ENCODE results near the gene ITIH5.

Gene ITIH5

DNA sequence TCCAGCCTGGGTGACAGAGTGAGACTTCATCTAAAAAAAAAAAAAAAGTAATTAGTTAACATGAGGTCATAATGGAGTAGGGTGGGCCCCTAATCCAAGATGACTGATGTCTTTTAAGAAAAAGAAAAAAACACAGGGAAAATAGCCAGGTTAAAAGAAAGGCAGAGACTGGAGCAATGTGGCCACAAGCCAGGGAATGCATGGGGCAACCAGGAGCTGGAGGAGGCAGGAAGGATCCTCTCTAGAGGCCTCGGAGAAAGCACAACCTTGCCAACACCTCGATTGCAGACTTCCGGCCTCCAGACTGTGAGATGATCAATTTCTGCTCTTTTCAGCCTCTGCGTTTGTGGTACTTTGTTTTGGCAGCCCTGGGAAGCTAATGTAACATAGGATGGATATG, 121.5 kb downstream of the ITIH5 start:
- Histone ChIP-seq H3K4me3 (ENCODE audit: low read depth in 1 of 2, low read length in 2 of 2) (no peak overlapping the region), H3K4me1 (ENCODE audit: control insufficient read depth in 1 of 2, insufficient read depth in 2 of 2, low read length in 2 of 2) (peaks cover 0 to 10% of the 10 kb centered on the region in 2 donors), H3K9ac (ENCODE audit: low read depth in 1 of 2, low read length in 2 of 2) (no peak overlapping the region), H3K27me3 (ENCODE audit: control insufficient read depth in 1 of 2, insufficient read depth in 2 of 2, low read length in 2 of 2) (no peaks in the 10 kb centered on the region), H3K36me3 (ENCODE audit: control insufficient read depth in 1 of 2, insufficient read depth in 2 of 2, low read length in 2 of 2) (no peaks in the 10 kb centered on the region), H3K27ac (ENCODE audit: low read depth, low read length) (no peak overlapping the region), H3K9me3 (ENCODE audit: control insufficient read depth in 1 of 2, low read length in 2 of 2) (no peaks in the 10 kb centered on the region)

DNA sequence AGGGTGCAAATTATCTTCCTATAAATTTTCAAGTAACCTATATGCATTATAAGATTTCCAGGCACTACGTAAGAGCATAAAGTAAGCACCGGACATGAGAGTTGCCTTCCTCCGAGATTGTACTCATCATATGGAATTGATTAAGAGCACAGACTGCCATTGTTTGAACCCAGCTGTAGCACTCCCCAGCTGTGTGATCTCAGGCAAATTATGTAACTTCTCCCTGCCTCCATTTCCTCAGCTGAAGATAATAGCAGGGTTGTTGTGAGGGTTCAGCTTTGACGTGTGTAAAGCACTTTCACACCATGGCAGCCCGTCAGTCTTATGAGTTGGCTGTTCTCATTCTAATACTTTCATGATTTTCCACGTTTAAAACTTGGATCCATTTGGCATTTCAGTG, 122.6 kb downstream of the ITIH5 start:
- Histone ChIP-seq H3K9me3 (ENCODE audit: control insufficient read depth in 1 of 2, low read length in 2 of 2) (no peaks in the 10 kb centered on the region), H3K9ac (ENCODE audit: low read depth in 1 of 2, low read length in 2 of 2) (no peak overlapping the region), H3K27ac (ENCODE audit: low read depth, low read length) (no peak overlapping the region), H3K4me3 (ENCODE audit: low read depth in 1 of 2, low read length in 2 of 2) (no peak overlapping the region), H3K27me3 (ENCODE audit: control insufficient read depth in 1 of 2, insufficient read depth in 2 of 2, low read length in 2 of 2) (no peaks in the 10 kb centered on the region), H3K36me3 (ENCODE audit: control insufficient read depth in 1 of 2, insufficient read depth in 2 of 2, low read length in 2 of 2) (no peaks in the 10 kb centered on the region), H3K4me1 (ENCODE audit: control insufficient read depth in 1 of 2, insufficient read depth in 2 of 2, low read length in 2 of 2) (peaks cover 0 to 10% of the 10 kb centered on the region in 2 donors)

DNA sequence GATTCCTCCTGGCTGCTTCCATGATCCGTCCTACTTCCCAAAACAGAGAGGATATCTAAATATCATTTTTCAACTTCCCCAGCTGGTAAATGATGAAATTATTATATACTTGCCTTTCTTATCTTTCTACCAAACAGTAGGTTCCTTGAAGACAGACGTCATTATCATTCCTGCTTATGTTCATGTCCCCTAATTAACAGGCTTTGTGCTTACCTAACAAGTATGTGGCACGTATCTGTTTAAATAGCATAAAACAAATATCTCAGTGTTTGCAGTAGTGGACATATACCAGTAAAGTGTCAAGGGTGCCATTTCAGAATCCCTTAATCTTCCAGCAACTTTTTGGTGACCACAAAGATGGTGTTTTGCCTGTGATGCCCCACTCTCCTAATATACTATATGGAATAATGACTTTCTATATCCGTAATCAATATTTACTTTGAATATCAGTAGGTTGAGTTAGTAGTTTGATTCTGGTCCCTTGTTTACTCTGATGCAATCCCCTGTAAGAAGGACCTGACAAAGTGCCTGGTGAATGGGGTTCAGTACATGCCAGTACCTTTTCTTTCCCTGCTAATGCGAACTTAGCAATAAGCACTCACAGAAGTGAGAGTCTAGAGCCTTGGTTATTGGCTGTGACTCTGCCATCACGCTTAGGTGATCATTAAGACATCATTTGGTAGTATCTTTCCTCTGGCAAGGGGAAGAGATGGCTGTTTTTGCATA, 124.4 kb downstream of the ITIH5 start:
- Histone ChIP-seq H3K9ac (ENCODE audit: low read depth in 1 of 2, low read length in 2 of 2) (no peak overlapping the region), H3K27me3 (ENCODE audit: control insufficient read depth in 1 of 2, insufficient read depth in 2 of 2, low read length in 2 of 2) (no peaks in the 10 kb centered on the region), H3K27ac (ENCODE audit: low read depth, low read length) (no peak overlapping the region), H3K9me3 (ENCODE audit: control insufficient read depth in 1 of 2, low read length in 2 of 2) (peaks cover 0 to 2% of the 10 kb centered on the region in 2 donors), H3K4me1 (ENCODE audit: control insufficient read depth in 1 of 2, insufficient read depth in 2 of 2, low read length in 2 of 2) (peaks cover 0 to 10% of the 10 kb centered on the region in 2 donors), H3K4me3 (ENCODE audit: low read depth in 1 of 2, low read length in 2 of 2) (no peak overlapping the region), H3K36me3 (ENCODE audit: control insufficient read depth in 1 of 2, insufficient read depth in 2 of 2, low read length in 2 of 2) (no peaks in the 10 kb centered on the region)

DNA sequence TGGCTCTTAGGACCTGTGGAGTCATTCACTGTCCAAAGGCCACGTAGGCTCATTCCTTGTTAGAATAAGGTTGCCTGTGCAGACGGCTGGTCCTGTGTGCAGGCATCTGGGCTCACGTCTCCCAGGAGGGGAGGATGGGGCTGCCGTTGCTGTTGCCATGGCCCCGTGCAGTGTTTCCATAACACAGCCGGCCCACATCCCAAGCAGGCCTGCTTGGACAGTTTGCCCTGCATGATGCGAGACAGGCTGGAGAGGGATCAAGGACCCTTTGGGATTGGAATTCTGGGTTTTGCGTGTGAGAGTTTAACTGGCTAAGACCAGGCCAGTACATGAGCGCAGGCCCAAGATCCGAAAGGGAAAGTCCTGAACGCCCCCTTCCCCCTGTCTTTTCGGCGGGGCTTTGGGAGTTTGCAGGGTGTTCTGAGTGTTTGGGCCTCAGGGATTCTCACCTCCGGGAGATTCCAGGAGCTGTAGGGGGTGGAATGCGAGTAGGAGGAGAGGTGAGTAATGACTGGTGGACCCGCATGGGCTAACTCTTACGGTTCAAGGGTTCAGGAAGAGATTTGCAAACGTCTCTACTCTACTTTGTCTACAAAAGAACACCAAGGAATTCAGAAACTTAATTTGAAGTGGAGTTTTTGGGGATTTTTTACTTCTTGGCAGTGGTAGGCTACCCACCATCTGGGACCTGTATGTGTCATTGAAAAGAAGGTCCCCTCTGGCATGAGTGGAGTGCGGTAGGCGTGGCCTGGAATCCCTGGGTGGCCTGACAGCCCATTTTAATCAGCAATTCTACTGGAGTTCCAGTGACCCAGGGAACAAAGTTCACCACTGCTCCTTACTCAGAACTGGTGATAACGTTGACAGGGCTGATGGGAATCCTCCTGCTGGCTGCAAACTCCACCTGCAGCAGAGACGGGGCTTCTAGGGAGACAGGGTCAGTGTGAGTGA, 125.4 kb downstream of the ITIH5 start:
- H3K4me3 ChIP-seq (ENCODE audit: low read depth in 1 of 2, low read length in 2 of 2) = no peak overlapping the region
- peaks cover 0 to 10% of the 10 kb centered on the region in 2 donors for H3K4me1 ChIP-seq (ENCODE audit: control insufficient read depth in 1 of 2, insufficient read depth in 2 of 2, low read length in 2 of 2)
- H3K27me3 ChIP-seq (ENCODE audit: control insufficient read depth in 1 of 2, insufficient read depth in 2 of 2, low read length in 2 of 2) = no peaks in the 10 kb centered on the region
- H3K36me3 ChIP-seq (ENCODE audit: control insufficient read depth in 1 of 2, insufficient read depth in 2 of 2, low read length in 2 of 2) = no peaks in the 10 kb centered on the region
- peak overlapping the region; percentile 40 for H3K27ac ChIP-seq (ENCODE audit: low read depth, low read length)
- H3K9ac ChIP-seq (ENCODE audit: low read depth in 1 of 2, low read length in 2 of 2) = no peak overlapping the region
- H3K9me3 ChIP-seq (ENCODE audit: control insufficient read depth in 1 of 2, low read length in 2 of 2) = peaks cover 0 to 2% of the 10 kb centered on the region in 2 donors

DNA sequence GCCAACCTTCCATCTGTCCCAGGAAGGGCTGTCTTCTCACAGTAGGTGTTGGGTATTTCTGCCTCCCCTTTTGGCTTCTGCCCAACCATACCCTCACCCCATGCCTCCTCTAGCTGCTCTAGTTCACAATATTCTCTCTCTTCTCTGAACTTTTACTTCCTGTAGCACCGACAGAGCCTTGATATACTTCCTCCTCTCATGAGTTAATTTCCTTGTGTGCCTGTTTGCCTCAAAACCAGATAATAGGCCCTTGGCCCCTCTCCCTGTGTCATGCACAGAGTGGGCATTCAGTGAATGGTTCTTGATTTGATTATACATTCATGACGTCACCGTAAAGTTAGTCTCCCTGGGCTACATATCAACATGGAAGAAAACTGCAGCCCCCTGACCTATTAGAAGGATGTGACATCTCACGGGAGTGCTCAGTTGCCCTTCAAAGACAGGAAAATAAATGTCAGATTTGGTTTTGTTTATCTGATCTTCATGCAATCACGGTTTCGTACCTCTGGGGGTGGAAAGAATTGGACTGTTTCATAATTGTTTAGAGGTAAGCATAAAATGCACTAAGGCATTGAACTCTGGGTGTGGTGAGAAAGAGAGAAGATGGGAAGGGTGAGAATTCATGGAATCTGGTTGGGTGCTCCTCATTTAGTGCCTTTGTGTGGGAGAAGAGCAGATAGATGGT, 127.7 kb downstream of the ITIH5 start:
- Histone ChIP-seq H3K27me3 (ENCODE audit: control insufficient read depth in 1 of 2, insufficient read depth in 2 of 2, low read length in 2 of 2) (no peaks in the 10 kb centered on the region), H3K36me3 (ENCODE audit: control insufficient read depth in 1 of 2, insufficient read depth in 2 of 2, low read length in 2 of 2) (no peaks in the 10 kb centered on the region), H3K9ac (ENCODE audit: low read depth in 1 of 2, low read length in 2 of 2) (no peak overlapping the region), H3K27ac (ENCODE audit: low read depth, low read length) (no peak overlapping the region), H3K4me1 (ENCODE audit: control insufficient read depth in 1 of 2, insufficient read depth in 2 of 2, low read length in 2 of 2) (peaks cover 0 to 10% of the 10 kb centered on the region in 2 donors), H3K4me3 (ENCODE audit: low read depth in 1 of 2, low read length in 2 of 2) (no peak overlapping the region), H3K9me3 (ENCODE audit: control insufficient read depth in 1 of 2, low read length in 2 of 2) (peaks cover 0 to 2% of the 10 kb centered on the region in 2 donors)

DNA sequence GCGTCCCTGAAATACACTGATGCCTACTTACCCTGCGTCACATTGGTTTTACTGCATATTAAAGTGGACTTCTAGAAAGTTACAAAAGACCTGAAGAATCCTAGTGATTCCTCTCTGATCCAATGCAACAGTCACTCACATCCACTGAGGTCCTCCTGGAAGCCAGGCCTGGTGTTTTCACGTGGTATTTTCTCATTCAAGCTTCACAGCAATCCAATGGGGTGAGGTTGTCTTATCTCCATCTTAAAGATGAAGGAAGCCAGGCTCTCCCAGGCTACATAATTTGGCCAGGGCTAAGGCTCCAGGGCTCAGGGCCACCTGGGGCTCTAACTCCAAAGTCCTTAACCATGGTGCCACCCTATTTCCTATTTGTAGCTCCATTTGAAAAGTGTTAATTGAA, 129.6 kb downstream of the ITIH5 start:
- H3K9ac ChIP-seq (ENCODE audit: low read depth in 1 of 2, low read length in 2 of 2) = no peak overlapping the region
- no peak overlapping the region for H3K4me3 ChIP-seq (ENCODE audit: low read depth in 1 of 2, low read length in 2 of 2)
- H3K27ac ChIP-seq (ENCODE audit: low read depth, low read length) = no peak overlapping the region
- peaks cover 0 to 2% of the 10 kb centered on the region in 2 donors for H3K9me3 ChIP-seq (ENCODE audit: control insufficient read depth in 1 of 2, low read length in 2 of 2)
- H3K4me1 ChIP-seq (ENCODE audit: control insufficient read depth in 1 of 2, insufficient read depth in 2 of 2, low read length in 2 of 2) = peaks cover 0 to 6% of the 10 kb centered on the region in 2 donors
- no peaks in the 10 kb centered on the region for H3K27me3 ChIP-seq (ENCODE audit: control insufficient read depth in 1 of 2, insufficient read depth in 2 of 2, low read length in 2 of 2)
- H3K36me3 ChIP-seq (ENCODE audit: control insufficient read depth in 1 of 2, insufficient read depth in 2 of 2, low read length in 2 of 2) = no peaks in the 10 kb centered on the region

DNA sequence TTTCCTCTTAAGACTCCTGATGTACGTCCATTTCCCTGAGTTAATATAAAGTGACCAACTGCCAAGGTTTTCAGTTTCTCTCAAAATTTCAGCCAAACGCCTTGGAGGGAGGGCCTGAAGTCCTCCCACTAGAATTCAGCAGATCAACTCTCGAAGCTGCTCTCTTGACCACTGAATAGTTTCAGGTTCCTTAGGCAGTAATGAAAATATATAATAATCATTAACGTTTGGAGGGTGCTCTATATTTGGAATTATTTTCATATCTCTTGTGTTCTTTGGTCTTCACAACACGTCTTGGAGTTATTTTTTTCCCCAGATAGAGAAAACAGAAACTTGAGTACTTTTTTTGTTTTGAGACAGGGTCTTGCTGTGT, 132.3 kb downstream of the ITIH5 start:
- Histone ChIP-seq H3K36me3 (ENCODE audit: control insufficient read depth in 1 of 2, insufficient read depth in 2 of 2, low read length in 2 of 2) (no peaks in the 10 kb centered on the region), H3K4me3 (ENCODE audit: low read depth in 1 of 2, low read length in 2 of 2) (no peak overlapping the region), H3K27me3 (ENCODE audit: control insufficient read depth in 1 of 2, insufficient read depth in 2 of 2, low read length in 2 of 2) (no peaks in the 10 kb centered on the region), H3K4me1 (ENCODE audit: control insufficient read depth in 1 of 2, insufficient read depth in 2 of 2, low read length in 2 of 2) (no peaks in the 10 kb centered on the region), H3K27ac (ENCODE audit: low read depth, low read length) (no peak overlapping the region), H3K9ac (ENCODE audit: low read depth in 1 of 2, low read length in 2 of 2) (no peak overlapping the region), H3K9me3 (ENCODE audit: control insufficient read depth in 1 of 2, low read length in 2 of 2) (peaks cover 0 to 2% of the 10 kb centered on the region in 2 donors)

DNA sequence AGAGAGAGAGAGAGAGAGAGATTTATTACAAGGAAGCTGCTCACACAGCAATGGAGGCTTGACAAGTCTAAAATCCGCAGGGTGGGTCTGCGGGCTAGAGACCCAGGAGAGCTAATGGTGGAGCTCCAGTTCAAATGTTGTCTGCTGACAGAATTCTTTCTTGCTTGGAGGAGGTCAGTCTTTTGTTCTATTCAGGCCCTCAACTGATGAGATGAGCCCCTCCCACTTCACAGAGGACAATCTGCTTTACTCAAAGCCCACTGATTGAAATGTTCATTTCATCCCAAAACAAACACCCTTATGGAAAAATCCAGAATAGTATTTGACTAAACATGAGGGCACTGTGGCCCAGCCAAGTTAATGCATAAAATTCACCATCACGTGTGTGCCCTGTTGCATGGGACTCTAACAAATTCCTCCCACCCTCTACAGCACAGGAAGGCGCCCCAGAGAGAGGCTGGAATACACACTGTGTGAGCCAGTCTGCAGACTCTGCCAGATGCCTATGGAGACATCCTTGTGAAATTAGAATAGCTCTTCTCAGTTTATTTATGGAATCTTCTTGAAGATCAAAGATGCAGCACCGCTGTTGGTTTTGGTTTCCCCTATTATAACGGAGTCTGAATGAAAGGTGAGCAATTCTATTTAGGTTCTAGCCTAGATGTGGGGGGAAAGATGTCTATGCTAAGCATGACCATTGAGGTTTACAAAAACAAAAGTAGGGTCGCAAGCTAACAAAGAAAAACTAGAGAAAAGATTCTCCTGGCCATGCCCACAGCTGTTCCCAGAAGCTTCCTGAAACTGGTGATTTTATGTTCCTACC, 132.9 kb downstream of the ITIH5 start:
- Histone ChIP-seq H3K27ac (ENCODE audit: low read depth, low read length) (no peak overlapping the region), H3K4me3 (ENCODE audit: low read depth in 1 of 2, low read length in 2 of 2) (no peak overlapping the region), H3K9me3 (ENCODE audit: control insufficient read depth in 1 of 2, low read length in 2 of 2) (peaks cover 0 to 2% of the 10 kb centered on the region in 2 donors), H3K27me3 (ENCODE audit: control insufficient read depth in 1 of 2, insufficient read depth in 2 of 2, low read length in 2 of 2) (no peaks in the 10 kb centered on the region), H3K9ac (ENCODE audit: low read depth in 1 of 2, low read length in 2 of 2) (no peak overlapping the region), H3K36me3 (ENCODE audit: control insufficient read depth in 1 of 2, insufficient read depth in 2 of 2, low read length in 2 of 2) (no peaks in the 10 kb centered on the region), H3K4me1 (ENCODE audit: control insufficient read depth in 1 of 2, insufficient read depth in 2 of 2, low read length in 2 of 2) (no peaks in the 10 kb centered on the region)

DNA sequence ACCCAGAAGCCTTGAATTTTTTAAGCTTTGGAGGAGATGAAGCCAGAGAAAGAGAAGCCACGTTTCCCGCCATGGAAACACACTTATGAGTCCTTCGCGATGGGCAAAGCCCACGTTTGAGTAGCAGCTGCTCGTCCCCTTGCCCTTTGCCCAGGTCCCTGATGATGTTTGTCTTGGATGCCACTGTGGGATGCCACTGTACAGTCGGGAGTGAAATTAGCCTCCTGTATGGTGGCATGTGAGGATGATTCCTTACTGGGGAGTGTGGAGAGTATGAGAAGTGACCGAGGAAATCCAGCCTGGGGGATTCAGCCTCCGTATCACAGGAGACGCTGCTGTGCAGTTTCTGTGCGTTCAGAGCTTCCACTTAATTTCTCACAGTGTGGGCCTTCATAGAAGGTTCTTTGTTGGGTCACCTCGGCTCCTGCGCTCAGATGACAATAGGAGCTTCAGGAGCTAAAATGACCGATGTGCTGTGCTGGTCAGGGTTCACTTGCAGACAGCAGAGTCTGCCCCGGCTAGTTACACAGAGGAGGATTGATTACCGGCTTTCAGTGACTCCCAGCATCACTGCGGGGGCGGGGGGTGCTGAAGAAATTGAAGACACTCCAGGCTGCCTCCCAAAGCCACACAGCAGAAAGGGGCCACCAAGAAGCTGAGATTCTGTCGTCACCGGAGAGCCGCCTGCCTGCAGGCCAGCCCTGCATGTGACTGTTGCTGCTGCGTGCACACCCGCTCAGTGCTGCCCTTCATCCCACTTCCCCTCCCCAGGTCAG, 133.9 kb downstream of the ITIH5 start:
- H3K27ac ChIP-seq (ENCODE audit: low read depth, low read length) = no peak overlapping the region
- H3K9me3 ChIP-seq (ENCODE audit: control insufficient read depth in 1 of 2, low read length in 2 of 2) = no peaks in the 10 kb centered on the region
- H3K4me1 ChIP-seq (ENCODE audit: control insufficient read depth in 1 of 2, insufficient read depth in 2 of 2, low read length in 2 of 2) = no peaks in the 10 kb centered on the region

More for the DNA sequence above, 133.9 kb downstream of the ITIH5 start:
- no peak overlapping the region for H3K9ac ChIP-seq (ENCODE audit: low read depth in 1 of 2, low read length in 2 of 2)
- no peak overlapping the region for H3K4me3 ChIP-seq (ENCODE audit: low read depth in 1 of 2, low read length in 2 of 2)
- no peaks in the 10 kb centered on the region for H3K36me3 ChIP-seq (ENCODE audit: control insufficient read depth in 1 of 2, insufficient read depth in 2 of 2, low read length in 2 of 2)
- no peaks in the 10 kb centered on the region for H3K27me3 ChIP-seq (ENCODE audit: control insufficient read depth in 1 of 2, insufficient read depth in 2 of 2, low read length in 2 of 2)

Measured in duodenal mucosa (tissue), 2 donors.